NB4 (cell line): Measurements from ENCODE around the gene AUTS2.

ENCODE experiments used
- DNase-seq: peaks from one replicate; pipeline ENCODE4 v3.0.0; 2010; ENCODE audit warnings: low read depth
- H3K4me3 ChIP-seq: one replicate; pipeline ENCODE4 v1.5.1; 2011; ENCODE audit warnings: mild to moderate bottlenecking, low read depth, low read length, moderate library complexity
- CTCF ChIP-seq: IDR thresholded peaks from one replicate; pipeline ENCODE4 v1.5.1; 2012; ENCODE audit warnings: low read depth, low read length
- MAX ChIP-seq: IDR thresholded peaks from 2 replicates; pipeline ENCODE4 v1.6.1; 2011; ENCODE audit warnings: low read depth, low read length
- MYC ChIP-seq: IDR thresholded peaks from 2 replicates; pipeline ENCODE4 v1.6.1; 2011; ENCODE audit warnings: low read depth, low read length
- POLR2A ChIP-seq: IDR thresholded peaks from 2 replicates; pipeline ENCODE4 v1.6.1; 2011; ENCODE audit warnings: mild to moderate bottlenecking; ENCODE audit not compliant: insufficient read length; ENCODE audit errors: extremely low read depth

Gene AUTS2

DNA sequence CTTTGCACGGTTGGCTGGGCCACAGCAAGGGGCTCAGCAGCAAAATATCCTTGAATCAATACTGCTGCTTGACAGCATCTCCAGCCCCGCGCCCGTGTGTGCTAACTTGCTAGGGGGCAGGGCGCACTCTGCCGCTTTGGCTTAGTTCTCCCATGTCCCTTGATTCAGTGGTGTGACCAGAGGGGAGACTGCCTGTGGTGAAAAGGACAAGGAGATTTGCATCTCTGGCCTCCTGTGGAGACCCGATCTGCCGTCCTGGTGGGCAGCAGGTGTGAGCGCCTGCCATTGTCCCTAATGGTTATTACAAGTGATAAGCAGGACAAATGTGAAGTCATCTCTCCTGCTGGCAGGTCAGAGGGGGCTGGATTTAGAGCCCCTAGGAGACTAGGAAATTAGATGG is 1033.4 kb downstream of the AUTS2 start:
- H3K4me3 ChIP-seq, result no peak overlapping the region
- no peak for DNase-seq
- TF ChIP-seq CTCF, result no peak
- TF ChIP-seq POLR2A, result no peak
- no peak for TF ChIP-seq MAX
- TF ChIP-seq MYC, result no peak

DNA sequence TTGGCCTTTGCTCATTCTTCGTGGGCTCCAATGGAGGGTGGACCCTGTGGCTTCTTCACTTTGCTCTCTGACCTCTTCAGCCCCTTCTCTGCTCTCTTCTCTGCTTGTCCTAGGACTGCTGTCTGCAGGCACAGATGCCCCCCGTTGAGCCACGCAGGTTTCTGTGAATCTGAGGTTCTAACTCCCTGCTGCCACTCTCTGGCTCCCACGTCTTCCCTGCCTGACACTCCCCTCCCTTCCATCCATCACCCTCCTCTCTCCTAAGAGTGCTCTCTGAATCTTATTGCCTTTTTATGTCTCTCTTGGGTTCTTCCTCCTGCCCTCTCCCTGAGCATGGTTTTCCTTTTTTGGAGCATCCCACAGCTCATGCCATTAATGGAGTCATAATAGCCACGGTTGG is 1034.1 kb downstream of the AUTS2 start:
- H3K4me3 ChIP-seq, result no peak overlapping the region
- TF ChIP-seq POLR2A (no peak), MAX (no peak), CTCF (no peak), MYC (no peak)
- no peak for DNase-seq

DNA sequence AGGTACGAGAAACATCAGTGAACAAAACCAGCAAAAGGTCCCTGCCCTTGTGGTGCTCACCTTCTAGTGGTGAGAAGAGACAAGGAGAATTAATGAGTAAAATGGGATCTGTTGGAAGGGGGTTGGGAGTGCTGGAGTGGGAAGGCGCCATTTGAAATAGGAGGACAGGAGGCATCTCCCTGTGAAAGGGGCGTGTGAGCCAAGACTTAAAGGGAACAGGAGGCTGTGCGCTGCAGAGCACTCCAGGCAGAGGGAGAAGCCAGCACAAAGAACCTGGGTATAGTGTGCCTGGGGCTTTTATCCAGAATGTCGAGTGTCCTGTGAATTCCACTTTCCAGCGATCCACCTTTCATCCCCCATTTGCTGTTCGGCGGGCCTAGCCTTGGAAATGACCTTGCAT is 1035.8 kb downstream of the AUTS2 start:
- no peak for DNase-seq

DNA sequence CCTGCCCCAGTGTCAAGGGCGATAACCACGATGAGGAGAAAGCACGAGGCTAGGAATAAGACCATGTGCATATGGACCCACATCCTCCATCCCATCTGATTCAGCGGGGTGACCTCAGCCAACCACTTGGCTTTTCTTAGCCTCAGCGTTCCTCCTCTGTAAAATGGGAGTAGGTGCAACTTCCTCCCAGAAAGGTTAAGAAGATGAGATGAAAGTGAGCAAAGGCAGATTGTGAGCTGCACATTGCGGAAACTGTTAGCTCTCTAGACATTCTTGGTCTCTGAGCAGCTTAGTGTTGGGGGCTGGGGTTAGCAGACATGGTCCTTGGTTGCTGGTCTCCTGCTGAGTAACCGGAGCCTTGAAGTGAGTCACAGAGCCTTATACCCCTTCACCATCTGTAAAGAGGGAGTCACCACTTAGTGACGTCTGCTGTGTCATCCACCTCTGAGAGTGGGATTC is 1036.4 kb downstream of the AUTS2 start:
- no peak for TF ChIP-seq CTCF
- no peak for TF ChIP-seq MYC
- no peak for TF ChIP-seq POLR2A
- TF ChIP-seq MAX, result no peak
- peak; percentile 20 for DNase-seq
- no peak overlapping the region for H3K4me3 ChIP-seq

More for the DNA sequence above, 1035.8 kb downstream of the AUTS2 start:
- TF ChIP-seq MYC (no peak), MAX (no peak), POLR2A (no peak), CTCF (no peak)
- no peak overlapping the region for H3K4me3 ChIP-seq

- no peak overlapping the region for H3K4me3 ChIP-seq
- DNase-seq, result no peak
- TF ChIP-seq CTCF (no peak), MYC (no peak), MAX (no peak), POLR2A (no peak)
Measured at GRCh38 chr7:70635633-70636032, 1037.4 kb downstream of the AUTS2 start.

DNA sequence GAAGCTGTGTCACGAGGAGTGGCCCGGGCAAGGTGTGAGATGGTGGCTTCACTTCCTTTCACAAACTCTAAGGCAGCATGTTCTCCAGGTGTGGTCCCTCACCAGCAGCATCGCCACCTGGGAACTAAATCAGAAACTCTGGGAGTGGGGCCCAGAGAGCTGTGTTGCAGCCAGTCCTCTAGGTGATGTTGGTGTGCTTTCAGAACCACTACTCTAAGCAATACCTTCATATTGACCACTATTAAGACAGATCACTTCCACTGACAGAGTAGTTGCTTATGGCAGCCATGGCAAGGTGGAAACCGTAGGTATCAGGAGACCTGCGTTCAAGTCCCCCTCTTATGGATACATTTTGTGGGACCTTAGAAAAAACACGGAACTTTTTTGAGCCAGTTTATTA is 1037.9 kb downstream of the AUTS2 start:
- DNase-seq, result no peak
- H3K4me3 ChIP-seq, result no peak overlapping the region
- no peak for TF ChIP-seq CTCF
- TF ChIP-seq POLR2A, result no peak
- no peak for TF ChIP-seq MAX
- TF ChIP-seq MYC, result no peak
